Liver (tissue), 9 donors: Measurements from ENCODE around the gene NEK6. TPM values are rescaled to one million over a fixed set of nuclear protein-coding genes. Genes with fewer than 3 reads are reported as not detected.

Source experiments
- DNase-seq: peaks from one replicate; pipeline ENCODE4 v3.0.0-alpha.2; 2017; ENCODE audit warnings: low spot score
- H3K27ac ChIP-seq, 2 donors: one replicate each; pipeline ENCODE4 v1.7.0; 2013; ENCODE audit warnings: inconsistent platforms in 2 of 2, low read length in 2 of 2, control low read depth in 1 of 2, low read depth in 1 of 2, mild to moderate bottlenecking in 1 of 2
- H3K27me3 ChIP-seq, 4 donors: one replicate each; pipeline versions ENCODE4 v1.6.1 to v1.7.0; 2013; ENCODE audit warnings: low read length in 3 of 4, inconsistent platforms in 1 of 4, mild to moderate bottlenecking in 1 of 4, moderate library complexity in 1 of 4; ENCODE audit not compliant: control insufficient read depth in 4 of 4, insufficient read depth in 4 of 4
- H3K36me3 ChIP-seq, 4 donors: one replicate each; pipeline versions ENCODE4 v1.6.1 to v1.7.0; 2013; ENCODE audit warnings: low read length in 3 of 4, mild to moderate bottlenecking in 3 of 4, low read depth in 1 of 4, moderate library complexity in 1 of 4; ENCODE audit not compliant: control insufficient read depth in 4 of 4, insufficient read depth in 3 of 4
- H3K4me1 ChIP-seq, 4 donors: one replicate each; pipeline versions ENCODE4 v1.6.1 to v1.7.0; 2013; ENCODE audit warnings: low read length in 3 of 4, mild to moderate bottlenecking in 3 of 4, moderate library complexity in 1 of 4; ENCODE audit not compliant: control insufficient read depth in 4 of 4, insufficient read depth in 4 of 4
- H3K4me3 ChIP-seq, 3 donors: one replicate each; pipeline versions ENCODE4 v1.6.1 to v1.7.0; 2013; ENCODE audit warnings: low read length in 3 of 3, control low read depth in 1 of 3, low read depth in 1 of 3, mild to moderate bottlenecking in 1 of 3
- H3K9ac ChIP-seq, 2 donors: one replicate each; pipeline ENCODE4 v1.7.0; 2013; ENCODE audit warnings: low read length in 2 of 2, mild to moderate bottlenecking in 2 of 2, moderate library complexity in 2 of 2, control low read depth in 1 of 2, low read depth in 1 of 2
- H3K9me3 ChIP-seq, 4 donors: one replicate each; pipeline versions ENCODE4 v1.6.1 to v1.7.0; 2013; ENCODE audit warnings: low read length in 3 of 4; ENCODE audit not compliant: control insufficient read depth in 4 of 4
- EGR1 ChIP-seq, 2 donors: IDR thresholded peaks; 2 replicates each; pipeline ENCODE4 v1.6.1; 2016 to 2018; ENCODE audit warnings: antibody characterized with exemption in 2 of 2, low read depth in 2 of 2
- FOXA1 ChIP-seq: IDR thresholded peaks from 2 replicates; pipeline ENCODE4 v1.6.1; 2016; ENCODE audit warnings: antibody characterized with exemption
- FOXA2 ChIP-seq: IDR thresholded peaks from 2 replicates; pipeline ENCODE4 v1.6.1; 2016; ENCODE audit warnings: antibody characterized with exemption
- GABPA ChIP-seq, 2 donors: IDR thresholded peaks in 1 of 2; conservative IDR thresholded peaks in 1 of 2; 2 replicates each; pipeline ENCODE4 v1.6.1; 2016; ENCODE audit warnings: antibody characterized with exemption in 2 of 2, mild to moderate bottlenecking in 1 of 2, moderate library complexity in 1 of 2
- HNF4A ChIP-seq, 2 donors: conservative IDR thresholded peaks; 2 replicates each; pipeline ENCODE4 v1.6.1; 2016; ENCODE audit warnings: antibody characterized with exemption in 2 of 2, mild to moderate bottlenecking in 2 of 2
- HNF4G ChIP-seq: IDR thresholded peaks from 2 replicates; pipeline ENCODE4 v1.6.1; 2016; ENCODE audit warnings: antibody characterized with exemption
- JUND ChIP-seq, 2 donors: IDR thresholded peaks; 2 replicates each; pipeline ENCODE4 v1.6.1; 2016; ENCODE audit warnings: antibody characterized with exemption in 2 of 2
- NR2F2 ChIP-seq: IDR thresholded peaks from 2 replicates; pipeline ENCODE4 v1.6.1; 2016; ENCODE audit warnings: antibody characterized with exemption
- RAD21 ChIP-seq, 2 donors: IDR thresholded peaks; 2 replicates each; pipeline ENCODE4 v1.6.1; 2016; ENCODE audit warnings: antibody characterized with exemption in 2 of 2, mild to moderate bottlenecking in 2 of 2
- REST ChIP-seq: IDR thresholded peaks from 2 replicates; pipeline ENCODE4 v1.6.1; 2016; ENCODE audit warnings: antibody characterized with exemption, mild to moderate bottlenecking
- RXRA ChIP-seq, 2 donors: IDR thresholded peaks; 2 replicates each; pipeline ENCODE4 v1.6.1; 2017 to 2018; ENCODE audit warnings: antibody characterized with exemption in 2 of 2, mild to moderate bottlenecking in 1 of 2
- TAF1 ChIP-seq: conservative IDR thresholded peaks from 2 replicates; pipeline ENCODE4 v1.6.1; 2016; ENCODE audit warnings: antibody characterized with exemption, mild to moderate bottlenecking
- YY1 ChIP-seq: IDR thresholded peaks from 2 replicates; pipeline ENCODE4 v1.6.1; 2016; ENCODE audit warnings: antibody characterized with exemption, mild to moderate bottlenecking
- WGBS: extraction: QIAGEN DNeasy Blood & Tissue Kit; methylation state at CpG from one replicate; pipeline ENCODE4 v1.1.7; 2013; 5-methylcytosine and 5-hydroxymethylcytosine counted together
- polyA plus RNA-seq, 2 donors: library from polyadenylated mRNA; stranded (reverse) in 1 of 2; unstranded in 1 of 2; fragments of 200-250 nt in 1 of 2; fragments of >200 nt in 1 of 2; fragmentation: Nextera tagmentation in 1 of 2; extraction: Ambion mirVana in 1 of 2; gene quantifications; one replicate each; pipeline versions ENCODE4 v1.2.1 to v1.2.3, GENCODE V29; 2013 to 2015
- total RNA-seq, 2 donors: library from RNA; depleted of rRNA; stranded (reverse); fragments of >200 nt; gene quantifications; one replicate each; pipeline ENCODE4 v1.2.3, GENCODE V29; 2014
- donor health status: healthy.
- donor health status: healthy.
- donor health status: healthy.
- donor health status: healthy.
- donor health status: healthy.

NEK6 gene
- total and polyA plus RNA-seq, 4 donors: 32.5 to 49.7 (median 42.5) TPM

DNA sequence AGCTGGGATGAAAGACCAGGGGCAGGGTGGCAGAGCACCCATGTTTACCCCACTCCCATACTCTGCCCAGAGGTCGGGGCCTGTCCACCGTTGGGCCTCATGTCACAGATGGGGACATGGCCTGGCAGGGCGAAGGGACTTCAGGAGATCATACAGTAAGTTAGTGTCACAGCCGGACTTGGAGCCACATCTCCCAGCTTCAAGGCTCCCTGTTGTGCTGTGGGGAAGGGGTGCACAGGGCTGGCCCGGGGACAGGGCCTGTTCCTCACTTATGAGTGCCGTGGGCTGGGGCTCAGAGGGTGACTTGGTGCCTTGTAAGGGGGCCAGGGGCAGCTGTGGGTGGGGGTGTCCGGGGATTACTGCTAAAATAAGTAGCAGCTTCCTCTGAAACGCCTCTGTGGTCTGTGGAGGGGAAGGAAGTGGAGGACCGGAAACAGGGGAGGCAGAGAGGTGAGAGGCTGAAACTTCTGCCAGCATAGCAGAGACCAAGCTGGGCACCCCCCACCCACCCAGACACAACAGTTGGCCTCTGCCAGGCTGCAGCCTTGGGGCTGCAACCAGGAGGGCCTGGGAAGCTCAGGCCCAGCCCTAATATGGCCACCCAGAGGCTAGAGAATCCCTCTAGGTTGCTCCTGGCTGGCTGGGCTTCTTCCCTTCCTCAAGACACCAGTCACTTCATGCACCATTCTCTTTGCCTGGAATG is 41.1 kb upstream of the NEK6 start:
- no peak for DNase-seq
- Histone ChIP-seq H3K4me1 (peaks cover 8 to 38% (median 21%) of the 10 kb centered on the region in 4 donors), H3K27me3 (no peaks in the 10 kb centered on the region), H3K9me3 (no peaks in the 10 kb centered on the region), H3K4me3 (no peak overlapping the region), H3K36me3 (no peaks in the 10 kb centered on the region), H3K9ac (no peak overlapping the region), H3K27ac (peak overlapping the region; percentile 8 to 28)
- WGBS: 77% methylated on average over 9 of the region's 9 CpGs
- TF ChIP-seq FOXA1 (no peak), NR2F2 (no peak), YY1 (no peak), RXRA (IDR thresholded peaks at IDR 0.05) (no peak)

GRCh38 chr9:124217836-124218437 is 39.8 kb upstream of the NEK6 start:
- peaks cover 17 to 52% (median 34%) of the 10 kb centered on the region in 4 donors for H3K4me1 ChIP-seq

DNA sequence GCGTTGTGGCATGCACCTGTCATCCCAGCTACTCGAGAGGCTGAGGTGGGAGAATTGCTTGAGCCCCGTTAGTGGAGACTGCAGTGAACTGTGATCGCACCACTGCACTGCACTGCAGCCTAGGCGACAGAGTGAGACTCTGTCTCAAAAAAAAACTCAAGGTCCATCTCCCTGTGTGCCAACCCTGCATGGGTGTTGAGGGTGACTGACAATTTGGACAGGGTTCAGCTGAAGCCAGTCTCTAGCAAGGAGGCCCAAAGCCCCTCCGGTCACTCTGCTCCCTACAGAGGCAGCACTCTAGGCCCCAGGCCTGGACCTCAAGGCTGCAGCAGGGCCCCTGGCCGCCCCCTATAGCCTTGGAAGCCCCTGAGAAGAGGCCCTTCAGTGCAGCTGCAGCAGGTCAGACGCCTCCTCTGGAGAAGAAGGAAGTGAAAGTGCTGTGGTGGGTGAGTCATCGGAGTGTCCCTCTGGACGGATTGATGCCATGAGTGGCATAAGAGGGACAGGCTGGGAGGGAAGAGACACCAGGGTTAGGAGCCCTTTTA is 39.2 kb upstream of the NEK6 start:
- H3K4me1 ChIP-seq: peaks cover 20 to 54% (median 38%) of the 10 kb centered on the region in 4 donors
- no peak overlapping the region for H3K9ac ChIP-seq
- H3K27ac ChIP-seq: peak overlapping the region; percentile 2 to 50
- no peaks in the 10 kb centered on the region for H3K27me3 ChIP-seq
- H3K4me3 ChIP-seq: no peak overlapping the region
- WGBS: 77% methylated on average over 10 of the region's 10 CpGs
- DNase-seq: no peak
- no peaks in the 10 kb centered on the region for H3K9me3 ChIP-seq
- H3K36me3 ChIP-seq: no peaks in the 10 kb centered on the region
- TF ChIP-seq JUND (IDR thresholded peaks at IDR 0.05) (peak; percentile 61 to 74), REST (no peak)

More at GRCh38 chr9:124217836-124218437, 39.8 kb upstream of the NEK6 start:
- Histone ChIP-seq H3K9ac (no peak overlapping the region), H3K36me3 (no peaks in the 10 kb centered on the region), H3K9me3 (no peaks in the 10 kb centered on the region), H3K27ac (no peak overlapping the region), H3K27me3 (no peaks in the 10 kb centered on the region), H3K4me3 (no peak overlapping the region)
- TF ChIP-seq GABPA (IDR thresholded peaks at IDR 0.05 in 1 of 2, conservative IDR thresholded peaks at IDR 0.05 in 1 of 2) (no peak), REST (no peak), FOXA2 (no peak), HNF4G (no peak), HNF4A (conservative IDR thresholded peaks at IDR 0.05) (no peak), TAF1 (no peak), RAD21 (IDR thresholded peaks at IDR 0.05) (no peak), EGR1 (IDR thresholded peaks at IDR 0.05; ENCODE audit: low read depth in 2 of 2) (no peak)
- 81% methylated on average over 8 of the region's 8 CpGs for WGBS
- DNase-seq: no peak
